T-helper 17 cell (primary cell): Measurements from ENCODE around the gene TCEAL1. TPM values are rescaled to one million over a fixed set of nuclear protein-coding genes. Genes with fewer than 3 reads are reported as not detected.
"Not testable (repeated sequence)": the region's sequence is repeated elsewhere in the genome, so short reads cannot be mapped to it uniquely, and the experiment has no call there.

Experiments
- ATAC-seq: fragments of 150-1000 bp; cut with Tn5 transposase; 2 replicates; pipeline ENCODE4 v1.10.0; 2021; ENCODE audit warnings: mild to moderate bottlenecking, moderate library complexity
- DNase-seq, 3 donors: peaks; one replicate each; pipeline versions ENCODE4 v3.0.0 to v3.0.0-alpha.2; 2020 to 2021
- H3K9me3 ChIP-seq: one replicate; pipeline ENCODE4 v1.7.0; 2013; ENCODE audit warnings: low read length, mild to moderate bottlenecking; ENCODE audit not compliant: control insufficient read depth, poor library complexity, severe bottlenecking
- H3K27ac Mint-ChIP-seq: one replicate; pipeline ENCODE4 v1.8.0; 2022; ENCODE audit warnings: mild to moderate bottlenecking, moderate library complexity, mixed read lengths
- H3K27me3 Mint-ChIP-seq: one replicate; pipeline ENCODE4 v1.8.0; 2022; ENCODE audit warnings: mixed read lengths
- H3K36me3 Mint-ChIP-seq: one replicate; pipeline ENCODE4 v1.8.0; 2022; ENCODE audit warnings: low read depth, mixed read lengths
- H3K4me1 Mint-ChIP-seq: one replicate; pipeline ENCODE4 v1.8.0; 2022; ENCODE audit warnings: mild to moderate bottlenecking, mixed read lengths
- H3K4me3 Mint-ChIP-seq: one replicate; pipeline ENCODE4 v1.8.0; 2022; ENCODE audit warnings: mild to moderate bottlenecking, moderate library complexity, mixed read lengths
- total RNA-seq, 4 donors: library from RNA in 2 of 4; stranded (reverse) in 2 of 4; gene quantifications; one replicate each; pipeline ENCODE4 v1.2.3 and lab custom pipeline; 2022 to 2026

TCEAL1 gene
- total RNA-seq, result 1 to 10 TPM; 3.7 to 4.7 TPM
- 3.3 to 3.7 reads per million in 2 donors for total RNA-seq (lab: John Stamatoyannopoulos, UW)

GRCh38 chrX:103628386-103629317 is at the start of gene TCEAL1:
TCEAL1 (plus strand) TSS chrX:103628975; CDS start chrX:103629917, 942 bp downstream.
- peak within 1 kb of the TSS; percentile 89 for H3K27ac Mint-ChIP-seq
- H3K27me3 Mint-ChIP-seq, result no peaks in the 10 kb centered on the region
- peaks cover 13% of the 10 kb centered on the region for H3K4me1 Mint-ChIP-seq
- H3K9me3 ChIP-seq, result no peaks in the 10 kb centered on the region
- peak; percentile 4 to 14 (median 12) for DNase-seq
- H3K4me3 Mint-ChIP-seq, result peak within 1 kb of the TSS; percentile 91
- ATAC-seq, result peak; percentile 86
- H3K36me3 Mint-ChIP-seq, result no peaks in the 10 kb centered on the region

- no peaks in the 10 kb centered on the region for H3K27me3 Mint-ChIP-seq
- H3K9me3 ChIP-seq, result no peaks in the 10 kb centered on the region
- no peak overlapping the region for H3K27ac Mint-ChIP-seq
- H3K36me3 Mint-ChIP-seq, result no peaks in the 10 kb centered on the region
- no peak for DNase-seq
- peak overlapping the region; percentile 19 for H3K4me3 Mint-ChIP-seq
- peaks cover 9% of the 10 kb centered on the region for H3K4me1 Mint-ChIP-seq
- no peak for ATAC-seq
Observed at GRCh38 chrX:103584596-103584995, 44.2 kb upstream of the TCEAL1 start.

- peak within 1 kb of the TSS; percentile 85 for H3K27ac Mint-ChIP-seq
- H3K27me3 Mint-ChIP-seq, result no peaks in the 10 kb centered on the region
- no peaks in the 10 kb centered on the region for H3K36me3 Mint-ChIP-seq
- H3K4me1 Mint-ChIP-seq, result peaks cover 12% of the 10 kb centered on the region
- H3K4me3 Mint-ChIP-seq, result peak within 1 kb of the TSS; percentile 92
- DNase-seq (peak in 1 of 3 donors; percentile 23), ATAC-seq (peak; percentile 85)
- no peaks in the 10 kb centered on the region for H3K9me3 ChIP-seq
Observed at GRCh38 chrX:103585411-103586313, 43.1 kb upstream of the TCEAL1 start, which contains the start of gene TCEAL4. TCEAL4 (plus strand) TSS chrX:103585515; CDS start chrX:103586676, 1,161 bp downstream.

- Mint-ChIP-seq H3K4me3 (peak overlapping the region; percentile 92), H3K27ac (peak overlapping the region; percentile 85), H3K27me3 (no peaks in the 10 kb centered on the region), H3K4me1 (peaks cover 13% of the 10 kb centered on the region), H3K36me3 (no peaks in the 10 kb centered on the region)
- no peaks in the 10 kb centered on the region for H3K9me3 ChIP-seq
- DNase-seq, result no peak
- peak; percentile 10 for ATAC-seq
Observed at GRCh38 chrX:103586314-103586646, 42.5 kb upstream of the TCEAL1 start.

GRCh38 chrX:103586659-103587058 is 42.1 kb upstream of the TCEAL1 start:
- Mint-ChIP-seq H3K27ac (peak overlapping the region; percentile 85), H3K4me3 (peak overlapping the region; percentile 64), H3K4me1 (peaks cover 16% of the 10 kb centered on the region), H3K36me3 (no peaks in the 10 kb centered on the region), H3K27me3 (no peaks in the 10 kb centered on the region)
- no peaks in the 10 kb centered on the region for H3K9me3 ChIP-seq
- ATAC-seq, result no peak
- no peak for DNase-seq

- not testable (repeated sequence) for H3K9me3 ChIP-seq, H3K27ac Mint-ChIP-seq, H3K4me1 Mint-ChIP-seq, H3K4me3 Mint-ChIP-seq, H3K27me3 Mint-ChIP-seq, H3K36me3 Mint-ChIP-seq, DNase-seq, ATAC-seq
Observed at GRCh38 chrX:103592295-103592694, 36.5 kb upstream of the TCEAL1 start.

GRCh38 chrX:103595202-103595601 is 33.6 kb upstream of the TCEAL1 start:
- not testable (repeated sequence) for H3K4me1 Mint-ChIP-seq, H3K9me3 ChIP-seq, H3K4me3 Mint-ChIP-seq, H3K27me3 Mint-ChIP-seq, ATAC-seq, H3K27ac Mint-ChIP-seq, H3K36me3 Mint-ChIP-seq, DNase-seq

GRCh38 chrX:103607364-103608305 is 21.1 kb upstream of the TCEAL1 start, which contains the start of gene TCEAL3:
TCEAL3 (plus strand) TSS chrX:103607963; CDS start chrX:103609065, 1,102 bp downstream.
- ATAC-seq (peak; percentile 87), DNase-seq (peak in 2 of 3 donors; percentile 36)
- Mint-ChIP-seq H3K27me3 (no peaks in the 10 kb centered on the region), H3K36me3 (no peaks in the 10 kb centered on the region), H3K27ac (peak within 1 kb of the TSS; percentile 75), H3K4me3 (peak within 1 kb of the TSS; percentile 82), H3K4me1 (peaks cover 3% of the 10 kb centered on the region)
- no peaks in the 10 kb centered on the region for H3K9me3 ChIP-seq

- no peaks in the 10 kb centered on the region for H3K9me3 ChIP-seq
- DNase-seq (no peak), ATAC-seq (peak; percentile 8)
- Mint-ChIP-seq H3K4me3 (peak overlapping the region; percentile 82), H3K27me3 (no peaks in the 10 kb centered on the region), H3K4me1 (peaks cover 3% of the 10 kb centered on the region), H3K36me3 (no peaks in the 10 kb centered on the region), H3K27ac (peak overlapping the region; percentile 75)
Observed at GRCh38 chrX:103608306-103608963, 20.3 kb upstream of the TCEAL1 start.

GRCh38 chrX:103610282-103610681 is 18.5 kb upstream of the TCEAL1 start:
- H3K27ac Mint-ChIP-seq, result no peak overlapping the region

GRCh38 chrX:103613362-103613890 is 15.3 kb upstream of the TCEAL1 start:
- Mint-ChIP-seq H3K36me3 (no peaks in the 10 kb centered on the region), H3K4me1 (no peaks in the 10 kb centered on the region), H3K27ac (no peak overlapping the region), H3K4me3 (no peak overlapping the region), H3K27me3 (no peaks in the 10 kb centered on the region)
- ATAC-seq (no peak), DNase-seq (no peak)
- no peaks in the 10 kb centered on the region for H3K9me3 ChIP-seq

More at GRCh38 chrX:103610282-103610681, 18.5 kb upstream of the TCEAL1 start:
- ATAC-seq, result no peak
- no peak for DNase-seq
- H3K4me3 Mint-ChIP-seq, result no peak overlapping the region
- peaks cover 3% of the 10 kb centered on the region for H3K4me1 Mint-ChIP-seq
- no peaks in the 10 kb centered on the region for H3K9me3 ChIP-seq
- H3K27me3 Mint-ChIP-seq, result no peaks in the 10 kb centered on the region
- no peaks in the 10 kb centered on the region for H3K36me3 Mint-ChIP-seq
